GM12878 (cell line): ENCODE measurements around the gene PPDPF.

Experiments
- CBX3 ChIP-seq: fragments of 200-600 bp; sonication (generic); IDR thresholded peaks from 2 replicates; pipeline ENCODE4 v1.6.1; 2016; ENCODE audit warnings: low read depth, borderline replicate concordance
- KDM1A ChIP-seq: fragments of 200-600 bp; sonication (generic); IDR thresholded peaks from 2 replicates; pipeline ENCODE4 v1.6.1; 2016; ENCODE audit warnings: borderline replicate concordance
- POLR2A ChIP-seq: IDR thresholded peaks from 2 replicates; pipeline ENCODE4 v1.6.1; 2011; ENCODE audit warnings: low read depth, mild to moderate bottlenecking, low read length
- RAD51 ChIP-seq: fragments of 450-650 bp; IDR thresholded peaks from 2 replicates; pipeline ENCODE4 v1.6.1; 2016; ENCODE audit warnings: moderate library complexity, mild to moderate bottlenecking, inconsistent platforms
- RBBP5 ChIP-seq: fragments of 200-600 bp; sonication (generic); conservative IDR thresholded peaks from 2 replicates; pipeline ENCODE4 v1.6.1; 2016
- SP1 ChIP-seq: IDR thresholded peaks from one replicate; pipeline ENCODE4 v1.6.1; 2011; ENCODE audit warnings: low read depth, low read length
- SUPT20H ChIP-seq: IDR thresholded peaks from 2 replicates; pipeline ENCODE4 v1.6.1; 2011; ENCODE audit warnings: low read depth, mild to moderate bottlenecking, low read length, moderate library complexity, borderline replicate concordance; ENCODE audit not compliant: control insufficient read depth
- SUZ12 ChIP-seq: fragments of 200-600 bp; sonication (generic); IDR thresholded peaks from one replicate; pipeline ENCODE4 v1.6.1; 2018; ENCODE audit warnings: antibody characterized with exemption, mild to moderate bottlenecking; ENCODE audit not compliant: unreplicated experiment
- ZNF217 ChIP-seq: fragments of 450-650 bp; IDR thresholded peaks from 2 replicates; pipeline ENCODE4 v1.6.1; 2017; ENCODE audit warnings: antibody characterized with exemption, mild to moderate bottlenecking
- TF ChIP-seq, protein P1 (sequence below), 3 experiments: IDR thresholded peaks in 2 of 3; conservative IDR thresholded peaks in 1 of 3; 2 replicates each; pipeline ENCODE4 v1.5.1; 2011; ENCODE audit warnings: low read depth in 3 of 3, low read length in 3 of 3, mild to moderate bottlenecking in 3 of 3, control low read depth in 2 of 3, moderate library complexity in 2 of 3, inconsistent platforms in 1 of 3, mixed read lengths in 1 of 3; ENCODE audit not compliant: control insufficient read depth in 2 of 3, insufficient read depth in 1 of 3; ENCODE audit errors: extremely low read depth in 1 of 3

DNA sequence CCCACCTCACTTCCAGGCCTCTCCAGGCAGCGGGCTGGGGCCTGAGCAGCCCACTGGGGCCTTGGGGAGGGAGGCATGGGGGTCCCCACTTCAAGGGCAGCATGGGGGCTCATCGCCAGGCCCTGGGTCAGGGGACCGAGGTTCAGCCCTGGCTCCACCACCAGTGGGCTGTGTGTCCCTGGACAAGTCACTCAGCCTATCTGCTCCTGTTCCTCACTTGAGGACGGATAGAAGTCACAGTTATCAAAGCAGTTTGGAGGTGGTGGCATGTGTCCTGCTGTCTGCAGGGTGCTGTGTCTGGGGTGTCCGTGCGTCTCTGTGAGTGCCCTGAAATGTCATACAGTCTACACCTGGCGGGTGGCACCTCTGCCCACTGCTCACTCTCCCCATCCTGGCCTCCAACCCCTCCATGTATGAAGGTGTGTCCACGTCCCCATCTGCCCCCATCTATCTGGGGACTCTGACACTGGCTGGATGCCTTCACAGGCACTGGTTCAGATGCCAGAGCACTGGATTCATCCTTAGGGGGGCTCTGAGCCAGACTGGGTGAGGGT is 25.3 kb upstream of the PPDPF start:
- TF ChIP-seq SUZ12 (no peak), ZNF217 (no peak), POLR2A (no peak), CBX3 (no peak), SUPT20H (no peak), SP1 (no peak), RAD51 (no peak), KDM1A (no peak), RBBP5 (no peak)
- TF ChIP-seq, protein P1, sequence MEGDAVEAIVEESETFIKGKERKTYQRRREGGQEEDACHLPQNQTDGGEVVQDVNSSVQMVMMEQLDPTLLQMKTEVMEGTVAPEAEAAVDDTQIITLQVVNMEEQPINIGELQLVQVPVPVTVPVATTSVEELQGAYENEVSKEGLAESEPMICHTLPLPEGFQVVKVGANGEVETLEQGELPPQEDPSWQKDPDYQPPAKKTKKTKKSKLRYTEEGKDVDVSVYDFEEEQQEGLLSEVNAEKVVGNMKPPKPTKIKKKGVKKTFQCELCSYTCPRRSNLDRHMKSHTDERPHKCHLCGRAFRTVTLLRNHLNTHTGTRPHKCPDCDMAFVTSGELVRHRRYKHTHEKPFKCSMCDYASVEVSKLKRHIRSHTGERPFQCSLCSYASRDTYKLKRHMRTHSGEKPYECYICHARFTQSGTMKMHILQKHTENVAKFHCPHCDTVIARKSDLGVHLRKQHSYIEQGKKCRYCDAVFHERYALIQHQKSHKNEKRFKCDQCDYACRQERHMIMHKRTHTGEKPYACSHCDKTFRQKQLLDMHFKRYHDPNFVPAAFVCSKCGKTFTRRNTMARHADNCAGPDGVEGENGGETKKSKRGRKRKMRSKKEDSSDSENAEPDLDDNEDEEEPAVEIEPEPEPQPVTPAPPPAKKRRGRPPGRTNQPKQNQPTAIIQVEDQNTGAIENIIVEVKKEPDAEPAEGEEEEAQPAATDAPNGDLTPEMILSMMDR (IDR thresholded peaks at IDR 0.05 in 2 of 3, conservative IDR thresholded peaks at IDR 0.05 in 1 of 3; ENCODE audit: control insufficient read depth in 2 of 3, extremely low read depth in 1 of 3, insufficient read depth in 1 of 3, low read depth in 3 of 3, low read length in 3 of 3): no peak
